B cell (primary cell): ENCODE measurements around the gene SPOCK1. TPM values are rescaled to one million over a fixed set of nuclear protein-coding genes. Genes with fewer than 3 reads are reported as not detected.

Source experiments
- ATAC-seq: fragments of 200-7000 bp; cut with Tn5 transposase; one replicate; pipeline ENCODE4 v1.10.0; 2021; ENCODE audit warnings: low read depth, mild to moderate bottlenecking, moderate number of reproducible peaks, moderate library complexity
- CTCF ChIA-PET: fragments of 350-600 bp; sonication (Branson Sonifier 250); formaldehyde crosslinking; loops from one replicate; lab custom pipeline; 2021; ENCODE audit warnings: antibody characterized with exemption, inconsistent platforms; lab: Charles Lee
- POLR2A ChIA-PET: fragments of 350-600 bp; sonication (Branson Sonifier 250); formaldehyde crosslinking; loops from one replicate; lab custom pipeline; 2021; ENCODE audit warnings: antibody characterized with exemption; lab: Charles Lee
- DNase-seq: peaks from one replicate; pipeline ENCODE4 v3.0.0; 2013
- H2AFZ ChIP-seq: 2 replicates; pipeline ENCODE4 v1.6.1; 2012; ENCODE audit warnings: mild to moderate bottlenecking, low read depth, low read length; ENCODE audit not compliant: insufficient read depth, poor library complexity, severe bottlenecking
- H3K27ac ChIP-seq, 2 donors: 1 replicate in 1 of 2; 2 replicates in 1 of 2; pipeline ENCODE4 v1.5.1; 2012 to 2013; ENCODE audit warnings: low read length in 2 of 2, mild to moderate bottlenecking in 2 of 2, moderate library complexity in 1 of 2
- H3K27me3 ChIP-seq, 4 experiments: fragments of 200-600 bp in 1 of 4; sonication (generic) in 1 of 4; replicated peaks in 1 of 4; 1 replicate in 2 of 4; 2 replicates in 2 of 4; pipeline versions ENCODE4 v1.6.1 to v1.7.0; 2013 to 2016; ENCODE audit warnings: low read length in 3 of 4, mild to moderate bottlenecking in 2 of 4, mixed read lengths in 1 of 4, moderate library complexity in 1 of 4; ENCODE audit not compliant: insufficient read depth in 4 of 4, control insufficient read depth in 3 of 4; ENCODE audit errors: control extremely low read depth in 1 of 4
- H3K36me3 ChIP-seq, 2 experiments: replicated peaks in 1 of 2; 1 replicate in 1 of 2; 2 replicates in 1 of 2; pipeline versions ENCODE4 v1.6.1 to v1.7.1; 2013; ENCODE audit warnings: low read length in 1 of 2; ENCODE audit not compliant: insufficient read depth in 2 of 2, control insufficient read depth in 1 of 2; ENCODE audit errors: control extremely low read depth in 1 of 2, extremely low read depth in 1 of 2
- H3K4me1 ChIP-seq, 2 donors: fragments of 200-600 bp in 1 of 2; sonication (generic) in 1 of 2; 1 replicate in 1 of 2; 2 replicates in 1 of 2; pipeline versions ENCODE4 v1.5.1 to v1.6.1; 2013 to 2017; ENCODE audit warnings: low read length in 2 of 2; ENCODE audit not compliant: control insufficient read depth in 2 of 2, insufficient read depth in 2 of 2
- H3K4me2 ChIP-seq: replicated peaks from 2 replicates; pipeline ENCODE3; 2012; ENCODE audit warnings: mild to moderate bottlenecking, low read depth, low read length; ENCODE audit not compliant: poor library complexity, severe bottlenecking
- H3K4me3 ChIP-seq, 5 experiments: fragments of 200-600 bp in 1 of 5; sonication (generic) in 1 of 5; 1 replicate in 3 of 5; 2 replicates in 2 of 5; pipeline versions ENCODE4 v1.5.1 to v1.7.0; 2011 to 2016; ENCODE audit warnings: low read length in 4 of 5, mild to moderate bottlenecking in 4 of 5, low read depth in 2 of 5, control low read depth in 1 of 5, moderate library complexity in 1 of 5; ENCODE audit not compliant: insufficient read depth in 1 of 5; ENCODE audit errors: control extremely low read depth in 1 of 5, extremely low read depth in 1 of 5
- H3K79me2 ChIP-seq: fragments of 200-600 bp; sonication (generic); one replicate; pipeline ENCODE4 v1.6.0; 2016; ENCODE audit warnings: low read length; ENCODE audit not compliant: control insufficient read depth, insufficient read depth
- H3K9ac ChIP-seq: fragments of 200-600 bp; sonication (generic); 2 replicates; pipeline ENCODE4 v1.6.1; 2017; ENCODE audit warnings: mild to moderate bottlenecking, low read length, moderate library complexity
- H3K9me3 ChIP-seq, 3 donors: one replicate each; pipeline versions ENCODE4 v1.6.1 to v1.7.1; 2013; ENCODE audit warnings: low read length in 2 of 3; ENCODE audit not compliant: control insufficient read depth in 2 of 3, insufficient read depth in 1 of 3; ENCODE audit errors: control extremely low read depth in 1 of 3
- H4K20me1 ChIP-seq: 2 replicates; pipeline ENCODE4 v1.6.0; 2012; ENCODE audit warnings: mild to moderate bottlenecking, low read length; ENCODE audit not compliant: insufficient read depth, control insufficient read depth, poor library complexity, severe bottlenecking
- H3K27ac Mint-ChIP-seq: one replicate; pipeline ENCODE4 v1.8.0; 2021; ENCODE audit warnings: mixed read lengths
- H3K27me3 Mint-ChIP-seq: one replicate; pipeline ENCODE4 v1.8.0; 2021; ENCODE audit warnings: mixed read lengths
- H3K4me1 Mint-ChIP-seq: one replicate; pipeline ENCODE4 v1.8.0; 2021; ENCODE audit warnings: mixed read lengths
- H3K4me3 Mint-ChIP-seq: one replicate; pipeline ENCODE4 v1.8.0; 2021; ENCODE audit warnings: mixed read lengths
- H3K9me3 Mint-ChIP-seq: one replicate; pipeline ENCODE4 v1.8.0; 2022; ENCODE audit warnings: mixed read lengths; ENCODE audit not compliant: insufficient read depth
- EZH2 ChIP-seq: IDR thresholded peaks from 2 replicates; pipeline ENCODE4 v1.6.1; 2012; ENCODE audit warnings: borderline replicate concordance, low read depth, mild to moderate bottlenecking, moderate library complexity, low read length; ENCODE audit not compliant: insufficient read depth, poor library complexity, severe bottlenecking
- WGBS: methylation state at CpG from one replicate; pipeline ENCODE4 v1.1.5; 2013; ENCODE audit warnings: missing lambda C conversion rate; ENCODE audit not compliant: insufficient coverage; 5-methylcytosine and 5-hydroxymethylcytosine counted together
- intact Hi-C: fragments of 100-400 bp; cut with micrococcal nuclease; formaldehyde crosslinking; loops from one replicate; pipeline ENCODE4 v1.10.0; 2022
- polyA plus RNA-seq: library from polyadenylated mRNA; depleted of rRNA; stranded (reverse); fragments of >200 nt; gene quantifications from 2 replicates; pipeline ENCODE4 v1.2.3, GENCODE V29; 2012
- total RNA-seq, 2 donors: library from RNA; stranded (reverse); fragments of 120-200 nt in 1 of 2; gene quantifications; 1 replicate in 1 of 2; 2 replicates in 1 of 2; pipeline versions ENCODE4 v1.2.3 to v1.2.4, GENCODE V29; 2013 to 2022
- TF ChIP-seq, protein P1 (sequence below): fragments of 200-600 bp; IDR thresholded peaks from one replicate; pipeline ENCODE4 v1.8.0; 2022; ENCODE audit warnings: antibody characterized with exemption, mild to moderate bottlenecking

The SPOCK1 gene
- total and polyA plus RNA-seq, 2 donors (not counting 1 experiment from before 2014, with no cell fraction given), result not detected

DNA sequence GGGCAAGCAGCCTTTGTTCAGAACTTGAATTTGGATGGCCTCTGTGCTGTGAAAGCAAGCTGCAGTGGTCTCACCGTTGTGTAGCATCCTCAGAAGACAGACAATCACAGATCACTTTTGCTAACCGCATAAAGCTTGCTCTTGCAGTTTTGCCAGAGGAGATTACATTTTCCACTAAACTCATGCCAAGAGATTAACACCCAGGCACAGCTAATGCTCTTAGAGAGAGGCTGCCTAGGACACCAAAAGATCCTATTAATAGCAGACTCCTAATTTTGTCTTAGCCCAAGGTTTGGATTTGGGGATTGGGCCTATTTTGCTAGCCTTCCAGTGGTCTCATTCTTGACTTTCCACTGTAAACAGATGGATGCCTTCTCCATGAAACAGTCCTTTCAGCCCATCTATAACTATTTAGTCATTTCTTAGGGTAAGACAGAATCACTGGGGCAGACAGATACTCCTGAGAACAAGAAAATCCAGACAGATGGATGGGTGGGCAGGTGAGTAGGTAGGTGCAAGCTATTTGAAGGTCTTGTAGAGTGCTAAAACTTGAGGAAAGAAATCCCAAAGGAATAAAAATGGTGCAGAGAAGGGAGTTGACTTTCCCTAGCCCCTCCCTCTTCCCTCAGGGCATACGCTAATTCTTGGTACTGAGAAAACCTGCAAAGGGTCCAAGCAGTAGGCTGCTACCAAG is 506.2 kb downstream of the SPOCK1 start:
- Mint-ChIP-seq H3K9me3 (no peaks in the 10 kb centered on the region), H3K27me3 (no peaks in the 10 kb centered on the region), H3K27ac (no peak overlapping the region), H3K4me3 (no peak overlapping the region), H3K4me1 (no peaks in the 10 kb centered on the region)
- CTCF ChIA-PET, result no interaction called here
- no peak overlapping the region for H3K9ac ChIP-seq
- no peak overlapping the region for H2AFZ ChIP-seq
- no peak overlapping the region for H3K27ac ChIP-seq
- WGBS, result 100% methylated on average over 2 of the region's 3 CpGs
- H3K4me1 ChIP-seq, result no peaks in the 10 kb centered on the region
- ATAC-seq (no peak), DNase-seq (no peak)
- no peak overlapping the region for H3K4me3 ChIP-seq
- H3K27me3 ChIP-seq, result no peaks in the 10 kb centered on the region
- no peaks in the 10 kb centered on the region for H3K36me3 ChIP-seq
- TF ChIP-seq, protein P1, sequence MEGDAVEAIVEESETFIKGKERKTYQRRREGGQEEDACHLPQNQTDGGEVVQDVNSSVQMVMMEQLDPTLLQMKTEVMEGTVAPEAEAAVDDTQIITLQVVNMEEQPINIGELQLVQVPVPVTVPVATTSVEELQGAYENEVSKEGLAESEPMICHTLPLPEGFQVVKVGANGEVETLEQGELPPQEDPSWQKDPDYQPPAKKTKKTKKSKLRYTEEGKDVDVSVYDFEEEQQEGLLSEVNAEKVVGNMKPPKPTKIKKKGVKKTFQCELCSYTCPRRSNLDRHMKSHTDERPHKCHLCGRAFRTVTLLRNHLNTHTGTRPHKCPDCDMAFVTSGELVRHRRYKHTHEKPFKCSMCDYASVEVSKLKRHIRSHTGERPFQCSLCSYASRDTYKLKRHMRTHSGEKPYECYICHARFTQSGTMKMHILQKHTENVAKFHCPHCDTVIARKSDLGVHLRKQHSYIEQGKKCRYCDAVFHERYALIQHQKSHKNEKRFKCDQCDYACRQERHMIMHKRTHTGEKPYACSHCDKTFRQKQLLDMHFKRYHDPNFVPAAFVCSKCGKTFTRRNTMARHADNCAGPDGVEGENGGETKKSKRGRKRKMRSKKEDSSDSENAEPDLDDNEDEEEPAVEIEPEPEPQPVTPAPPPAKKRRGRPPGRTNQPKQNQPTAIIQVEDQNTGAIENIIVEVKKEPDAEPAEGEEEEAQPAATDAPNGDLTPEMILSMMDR, result no peak
- TF ChIP-seq EZH2, result no peak
- peaks cover 0 to 6% (median 0%) of the 10 kb centered on the region in 3 donors for H3K9me3 ChIP-seq
- H3K79me2 ChIP-seq, result no peaks in the 10 kb centered on the region
- no peaks in the 10 kb centered on the region for H4K20me1 ChIP-seq
- no peak overlapping the region for H3K4me2 ChIP-seq
- POLR2A ChIA-PET, result no interaction called here
- intact Hi-C loops, result no loop called here

DNA sequence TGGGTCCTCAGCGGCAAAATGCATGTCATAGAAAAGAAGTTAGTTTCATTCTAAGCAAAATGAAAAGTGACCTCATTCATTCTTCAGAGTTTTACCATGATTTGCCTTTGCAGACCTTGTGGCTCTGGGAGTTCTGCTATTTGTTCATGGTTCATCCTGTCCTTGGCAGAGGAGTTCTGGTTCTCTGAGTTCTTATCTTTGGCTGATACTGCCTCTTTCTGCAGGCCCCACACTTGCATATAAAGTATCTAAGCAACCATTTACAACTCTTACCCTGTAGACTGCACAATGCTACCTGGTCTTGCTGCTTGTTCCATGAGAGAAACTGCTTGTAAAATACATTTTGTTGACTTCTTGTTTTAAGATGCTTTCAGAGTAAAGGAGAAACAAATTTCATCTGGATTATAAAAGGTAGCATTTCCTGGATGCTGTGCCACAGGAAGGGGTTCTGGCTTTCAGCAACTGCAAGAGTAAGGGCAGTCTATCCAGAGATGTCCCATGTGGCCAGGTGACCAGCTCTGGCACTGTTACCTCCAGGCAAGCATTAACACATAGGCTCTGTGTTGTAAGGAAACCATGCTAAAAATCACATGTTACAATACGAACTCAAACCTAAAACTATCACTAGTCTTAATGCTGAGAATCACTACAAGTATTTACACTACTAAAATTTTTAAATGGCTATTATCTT is 513.2 kb downstream of the SPOCK1 start:
- ATAC-seq (no peak), DNase-seq (no peak)
- no peaks in the 10 kb centered on the region for H3K9me3 ChIP-seq
- Mint-ChIP-seq H3K27ac (no peak overlapping the region), H3K27me3 (no peaks in the 10 kb centered on the region), H3K9me3 (no peaks in the 10 kb centered on the region), H3K4me3 (no peak overlapping the region), H3K4me1 (no peaks in the 10 kb centered on the region)
- TF ChIP-seq, protein P1, result no peak
- TF ChIP-seq EZH2, result no peak
- intact Hi-C loops, result no loop called here
- H3K4me2 ChIP-seq, result no peak overlapping the region
- no peaks in the 10 kb centered on the region for H3K36me3 ChIP-seq
- no peaks in the 10 kb centered on the region for H4K20me1 ChIP-seq
- ChIA-PET CTCF (no interaction called here), POLR2A (no interaction called here)
- H3K27me3 ChIP-seq, result no peaks in the 10 kb centered on the region
- H3K79me2 ChIP-seq, result no peaks in the 10 kb centered on the region
- no peak overlapping the region for H3K4me3 ChIP-seq
- no peak overlapping the region for H3K9ac ChIP-seq
- H2AFZ ChIP-seq, result no peak overlapping the region
- H3K27ac ChIP-seq, result no peak overlapping the region
- WGBS, result no CpG with 5 or more reads among the region's 2 CpGs
- H3K4me1 ChIP-seq, result no peaks in the 10 kb centered on the region
